ENCODE results near the gene CFAP161.

The CFAP161 gene

DNA sequence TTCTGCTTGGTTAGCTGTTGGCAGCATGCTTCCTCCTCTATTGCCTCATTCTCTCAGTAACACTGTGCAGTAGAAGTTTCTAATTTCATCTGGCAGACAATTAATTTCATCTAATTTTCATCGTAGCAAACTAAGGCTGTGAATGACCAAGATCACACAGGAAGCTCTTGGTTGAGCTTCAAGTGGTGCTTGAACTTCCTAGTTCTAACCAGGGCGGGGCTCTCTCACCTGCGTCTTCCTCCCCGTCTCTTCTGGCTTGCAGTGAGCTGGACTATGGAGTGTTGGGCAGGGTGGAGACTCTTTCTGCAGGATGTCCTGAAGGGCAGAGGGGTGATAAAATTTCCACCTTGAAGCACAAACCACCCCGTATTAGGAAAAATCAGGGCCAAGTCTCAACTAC lies 60.7 kb downstream of the CFAP161 start:
- no peaks in the 10 kb centered on the region for H3K4me1 Mint-ChIP-seq
- no peak overlapping the region for H3K27ac Mint-ChIP-seq
- peaks cover 16% of the 10 kb centered on the region for H3K27me3 Mint-ChIP-seq
- no peak for ATAC-seq (ENCODE audit: low read depth)
- DNase-seq (ENCODE audit: low spot score in 2 of 2) = no peak
- no peak overlapping the region for H3K4me3 Mint-ChIP-seq
- no peaks in the 10 kb centered on the region for H3K36me3 Mint-ChIP-seq
- H3K9me3 Mint-ChIP-seq = no peaks in the 10 kb centered on the region

DNA sequence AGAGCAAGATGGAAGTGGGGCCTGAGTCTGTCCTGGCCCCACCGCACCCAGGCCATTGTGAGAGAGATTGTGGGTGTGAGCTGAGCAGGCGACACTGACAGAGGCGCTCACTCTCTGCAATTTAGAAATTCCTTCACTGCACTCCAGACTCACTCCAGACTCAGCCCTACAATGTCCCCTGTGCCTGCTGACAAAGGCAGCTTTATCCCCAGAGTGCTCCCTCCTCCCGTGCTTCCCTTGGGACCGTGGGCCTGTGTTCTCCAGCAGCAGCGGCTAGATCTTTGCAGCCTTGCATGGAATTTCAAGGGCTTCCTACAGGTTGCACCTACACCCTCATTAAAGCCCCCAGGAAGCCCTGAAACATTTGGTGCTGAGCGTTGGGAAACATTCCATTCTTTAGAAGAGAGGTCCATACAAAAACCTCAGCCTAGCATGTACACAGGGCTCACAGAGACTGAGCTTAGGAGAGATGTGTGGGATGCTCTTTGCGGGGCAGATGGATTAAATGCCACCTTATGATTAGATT lies 61.3 kb downstream of the CFAP161 start:
- no peaks in the 10 kb centered on the region for H3K36me3 Mint-ChIP-seq
- H3K4me3 Mint-ChIP-seq = no peak overlapping the region
- ATAC-seq (ENCODE audit: low read depth) (no peak), DNase-seq (ENCODE audit: low spot score in 2 of 2) (no peak)
- H3K4me1 Mint-ChIP-seq = no peaks in the 10 kb centered on the region
- H3K9me3 Mint-ChIP-seq = no peaks in the 10 kb centered on the region
- no peak overlapping the region for H3K27ac Mint-ChIP-seq
- H3K27me3 Mint-ChIP-seq = peaks cover 16% of the 10 kb centered on the region

DNA sequence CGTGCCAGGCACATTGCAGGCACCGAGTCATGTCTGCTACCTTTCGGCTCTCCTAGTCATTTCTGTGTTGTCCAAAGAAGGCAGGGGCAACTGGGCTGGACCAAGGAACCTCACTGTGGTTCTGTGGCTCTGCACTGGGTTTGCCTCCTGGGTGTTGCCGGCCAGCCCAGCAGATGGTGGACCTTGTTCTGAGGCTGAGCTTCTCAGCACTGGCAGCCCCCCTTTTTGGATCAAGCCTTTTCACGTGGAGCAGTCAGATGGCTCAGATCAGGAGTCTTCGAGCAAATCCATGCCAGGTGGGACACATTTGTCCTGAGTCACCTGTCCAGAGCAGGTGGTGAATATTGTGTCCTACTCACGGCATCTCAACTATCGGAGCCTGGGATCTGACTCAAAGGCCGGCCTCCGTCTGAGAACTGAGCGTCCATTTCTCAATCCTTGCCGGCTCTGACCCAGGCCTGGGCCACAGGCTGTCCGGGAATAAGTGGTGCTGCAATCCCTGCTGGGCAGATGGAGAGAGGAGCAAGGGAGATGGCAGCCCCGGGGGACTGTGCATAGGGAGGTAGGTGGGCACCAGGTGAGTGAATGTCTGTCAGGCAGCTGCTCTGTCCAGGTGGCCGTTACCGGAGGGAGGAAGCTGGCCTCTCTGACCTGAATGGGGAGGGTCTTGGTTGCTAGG lies 62.6 kb downstream of the CFAP161 start, which contains the start of gene IL16:
Gene IL16, plus strand, starts transcription at position 304 of the 679 bp plus-strand sequence. CDS start 28,521 bp downstream, outside the sequence.
- no peaks in the 10 kb centered on the region for H3K36me3 Mint-ChIP-seq

DNA sequence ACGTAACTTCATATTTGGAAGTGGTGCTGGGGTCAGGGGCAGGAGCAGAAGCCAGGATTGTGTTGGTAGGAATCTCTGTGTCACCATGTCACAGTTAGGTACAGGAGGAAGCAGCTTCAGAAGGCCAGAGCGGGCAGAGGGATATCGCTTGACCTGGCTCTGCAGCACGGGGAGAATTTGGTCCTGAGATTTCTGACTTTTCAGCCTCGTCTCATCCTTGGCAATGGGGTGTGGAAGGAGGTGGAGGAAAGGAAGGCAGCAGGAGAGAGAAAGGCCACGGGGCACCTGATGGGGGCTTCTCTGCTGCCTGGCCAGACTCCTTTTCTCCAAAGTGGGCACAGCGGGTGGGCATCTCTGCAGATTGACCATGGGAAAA lies 63.2 kb downstream of the CFAP161 start:
- Mint-ChIP-seq H3K27me3 (peaks cover 11% of the 10 kb centered on the region), H3K4me1 (no peaks in the 10 kb centered on the region), H3K27ac (no peak overlapping the region), H3K36me3 (no peaks in the 10 kb centered on the region), H3K9me3 (no peaks in the 10 kb centered on the region), H3K4me3 (no peak overlapping the region)
- no peak for DNase-seq (ENCODE audit: low spot score in 2 of 2)
- no peak for ATAC-seq (ENCODE audit: low read depth)

More for the DNA sequence above, 62.6 kb downstream of the CFAP161 start, which contains the start of gene IL16:
- no peaks in the 10 kb centered on the region for H3K4me1 Mint-ChIP-seq
- H3K4me3 Mint-ChIP-seq = no peak within 1 kb of the TSS
- DNase-seq (ENCODE audit: low spot score in 2 of 2) (no peak), ATAC-seq (ENCODE audit: low read depth) (no peak)
- no peak within 1 kb of the TSS for H3K27ac Mint-ChIP-seq
- H3K9me3 Mint-ChIP-seq = no peaks in the 10 kb centered on the region
- H3K27me3 Mint-ChIP-seq = peaks cover 12% of the 10 kb centered on the region

DNA sequence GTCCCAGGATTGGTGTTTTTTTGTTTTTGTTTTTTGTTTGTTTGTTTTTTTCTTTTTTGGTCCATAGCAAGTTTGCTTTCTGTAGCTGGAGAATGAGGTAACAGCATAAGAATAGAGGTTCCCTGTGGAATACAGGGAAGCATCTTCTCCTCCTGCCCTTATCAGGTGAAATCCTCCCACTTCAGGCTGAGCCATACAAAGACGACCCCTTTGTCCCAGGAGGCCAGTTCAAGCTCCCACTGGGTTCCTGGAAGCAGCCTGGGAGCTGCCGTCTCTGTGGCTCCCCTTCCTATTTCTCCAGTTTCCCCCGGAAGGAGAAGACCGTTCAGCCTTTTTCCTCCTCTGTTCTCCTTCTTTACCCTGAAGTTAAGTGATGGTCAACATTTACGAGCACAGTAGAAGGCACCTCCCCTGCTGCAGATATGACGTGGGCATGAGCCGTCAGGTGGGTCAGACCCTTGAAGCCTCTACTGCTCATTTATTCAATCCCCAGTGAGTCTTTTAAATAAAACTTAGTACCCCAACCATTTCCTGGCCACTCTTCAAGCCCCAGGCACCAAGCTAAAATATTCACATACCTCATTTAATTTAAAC lies 63.7 kb downstream of the CFAP161 start:
- Mint-ChIP-seq H3K27me3 (peaks cover 8% of the 10 kb centered on the region), H3K36me3 (no peaks in the 10 kb centered on the region), H3K4me1 (no peaks in the 10 kb centered on the region), H3K27ac (no peak overlapping the region), H3K4me3 (no peak overlapping the region), H3K9me3 (no peaks in the 10 kb centered on the region)
- ATAC-seq (ENCODE audit: low read depth) (no peak), DNase-seq (ENCODE audit: low spot score in 2 of 2) (no peak)

Measured in memory B cell (primary cell).